Measurements from ENCODE around the gene ZNF679. TPM values are rescaled to one million over a fixed set of nuclear protein-coding genes. Genes with fewer than 3 reads are reported as not detected.
"Not testable (repeated sequence)": the region's sequence is repeated elsewhere in the genome, so short reads cannot be mapped to it uniquely, and the experiment has no call there.

ZNF679 gene
- polyA plus RNA-seq, 1 donor from 2014 or later, result not detected

DNA sequence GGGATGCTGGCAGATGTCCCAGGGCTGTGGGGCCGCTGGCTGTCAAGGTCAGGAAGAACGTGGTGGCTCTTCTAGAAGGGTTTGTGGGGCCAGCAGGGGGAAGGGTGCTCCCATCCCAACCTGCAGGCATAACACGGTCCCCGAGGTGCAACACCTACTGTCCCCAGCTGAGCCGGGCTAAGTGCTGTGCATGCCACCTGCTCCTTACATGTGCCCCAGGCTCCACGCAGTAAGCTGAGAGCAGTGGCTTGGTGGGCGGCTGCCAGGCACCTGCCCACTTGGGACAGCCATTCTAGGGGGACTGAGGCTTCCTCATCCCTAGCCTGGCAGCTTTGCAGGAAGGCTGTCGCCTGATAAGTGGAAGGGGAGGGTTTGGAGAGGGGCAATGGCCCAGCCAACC, 35.5 kb upstream of the ZNF679 start:
- no peaks in the 10 kb centered on the region for H3K9me3 ChIP-seq (ENCODE audit: low read length)
- TF ChIP-seq, protein P1, sequence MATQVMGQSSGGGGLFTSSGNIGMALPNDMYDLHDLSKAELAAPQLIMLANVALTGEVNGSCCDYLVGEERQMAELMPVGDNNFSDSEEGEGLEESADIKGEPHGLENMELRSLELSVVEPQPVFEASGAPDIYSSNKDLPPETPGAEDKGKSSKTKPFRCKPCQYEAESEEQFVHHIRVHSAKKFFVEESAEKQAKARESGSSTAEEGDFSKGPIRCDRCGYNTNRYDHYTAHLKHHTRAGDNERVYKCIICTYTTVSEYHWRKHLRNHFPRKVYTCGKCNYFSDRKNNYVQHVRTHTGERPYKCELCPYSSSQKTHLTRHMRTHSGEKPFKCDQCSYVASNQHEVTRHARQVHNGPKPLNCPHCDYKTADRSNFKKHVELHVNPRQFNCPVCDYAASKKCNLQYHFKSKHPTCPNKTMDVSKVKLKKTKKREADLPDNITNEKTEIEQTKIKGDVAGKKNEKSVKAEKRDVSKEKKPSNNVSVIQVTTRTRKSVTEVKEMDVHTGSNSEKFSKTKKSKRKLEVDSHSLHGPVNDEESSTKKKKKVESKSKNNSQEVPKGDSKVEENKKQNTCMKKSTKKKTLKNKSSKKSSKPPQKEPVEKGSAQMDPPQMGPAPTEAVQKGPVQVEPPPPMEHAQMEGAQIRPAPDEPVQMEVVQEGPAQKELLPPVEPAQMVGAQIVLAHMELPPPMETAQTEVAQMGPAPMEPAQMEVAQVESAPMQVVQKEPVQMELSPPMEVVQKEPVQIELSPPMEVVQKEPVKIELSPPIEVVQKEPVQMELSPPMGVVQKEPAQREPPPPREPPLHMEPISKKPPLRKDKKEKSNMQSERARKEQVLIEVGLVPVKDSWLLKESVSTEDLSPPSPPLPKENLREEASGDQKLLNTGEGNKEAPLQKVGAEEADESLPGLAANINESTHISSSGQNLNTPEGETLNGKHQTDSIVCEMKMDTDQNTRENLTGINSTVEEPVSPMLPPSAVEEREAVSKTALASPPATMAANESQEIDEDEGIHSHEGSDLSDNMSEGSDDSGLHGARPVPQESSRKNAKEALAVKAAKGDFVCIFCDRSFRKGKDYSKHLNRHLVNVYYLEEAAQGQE (IDR thresholded peaks at IDR 0.05; ENCODE audit: borderline replicate concordance), result no peak
- TF ChIP-seq POLR2AphosphoS5 (IDR thresholded peaks at IDR 0.05) (no peak), SMC3 (conservative IDR thresholded peaks at IDR 0.05; ENCODE audit: poor library complexity) (no peak), TAF1 (IDR thresholded peaks at IDR 0.05; ENCODE audit: low read depth) (no peak), RAD21 (conservative IDR thresholded peaks at IDR 0.05) (no peak), MXI1 (conservative IDR thresholded peaks at IDR 0.05; ENCODE audit: poor library complexity, severe bottlenecking) (no peak)
- TF ChIP-seq, protein P2, sequence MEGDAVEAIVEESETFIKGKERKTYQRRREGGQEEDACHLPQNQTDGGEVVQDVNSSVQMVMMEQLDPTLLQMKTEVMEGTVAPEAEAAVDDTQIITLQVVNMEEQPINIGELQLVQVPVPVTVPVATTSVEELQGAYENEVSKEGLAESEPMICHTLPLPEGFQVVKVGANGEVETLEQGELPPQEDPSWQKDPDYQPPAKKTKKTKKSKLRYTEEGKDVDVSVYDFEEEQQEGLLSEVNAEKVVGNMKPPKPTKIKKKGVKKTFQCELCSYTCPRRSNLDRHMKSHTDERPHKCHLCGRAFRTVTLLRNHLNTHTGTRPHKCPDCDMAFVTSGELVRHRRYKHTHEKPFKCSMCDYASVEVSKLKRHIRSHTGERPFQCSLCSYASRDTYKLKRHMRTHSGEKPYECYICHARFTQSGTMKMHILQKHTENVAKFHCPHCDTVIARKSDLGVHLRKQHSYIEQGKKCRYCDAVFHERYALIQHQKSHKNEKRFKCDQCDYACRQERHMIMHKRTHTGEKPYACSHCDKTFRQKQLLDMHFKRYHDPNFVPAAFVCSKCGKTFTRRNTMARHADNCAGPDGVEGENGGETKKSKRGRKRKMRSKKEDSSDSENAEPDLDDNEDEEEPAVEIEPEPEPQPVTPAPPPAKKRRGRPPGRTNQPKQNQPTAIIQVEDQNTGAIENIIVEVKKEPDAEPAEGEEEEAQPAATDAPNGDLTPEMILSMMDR (IDR thresholded peaks at IDR 0.05; ENCODE audit: poor library complexity, severe bottlenecking), result no peak
- H2AFZ ChIP-seq (ENCODE audit: low read depth, low read length), result no peak overlapping the region
- no peaks in the 10 kb centered on the region for H4K20me1 ChIP-seq (ENCODE audit: insufficient read depth)
- H3F3A ChIP-seq (ENCODE audit: insufficient read depth, low read length, poor library complexity, severe bottlenecking), result no peaks in the 10 kb centered on the region
- no peak overlapping the region for H3K4me3 ChIP-seq (ENCODE audit: low read length)
- H3K9ac ChIP-seq (ENCODE audit: low read length), result no peak overlapping the region
- no peak overlapping the region for H3K4me2 ChIP-seq (ENCODE audit: low read length)
- H3K27ac ChIP-seq (ENCODE audit: low read length), result no peak overlapping the region
- H3K27me3 ChIP-seq (ENCODE audit: insufficient read depth, low read depth, low read length), result no peaks in the 10 kb centered on the region
- H3K79me2 ChIP-seq (replicated peaks; ENCODE audit: insufficient read depth, low read length), result no peaks in the 10 kb centered on the region
- H3K36me3 ChIP-seq (ENCODE audit: insufficient read depth, low read length), result no peaks in the 10 kb centered on the region
- no peaks in the 10 kb centered on the region for H3K9me2 ChIP-seq (ENCODE audit: insufficient read depth, low read length)

DNA sequence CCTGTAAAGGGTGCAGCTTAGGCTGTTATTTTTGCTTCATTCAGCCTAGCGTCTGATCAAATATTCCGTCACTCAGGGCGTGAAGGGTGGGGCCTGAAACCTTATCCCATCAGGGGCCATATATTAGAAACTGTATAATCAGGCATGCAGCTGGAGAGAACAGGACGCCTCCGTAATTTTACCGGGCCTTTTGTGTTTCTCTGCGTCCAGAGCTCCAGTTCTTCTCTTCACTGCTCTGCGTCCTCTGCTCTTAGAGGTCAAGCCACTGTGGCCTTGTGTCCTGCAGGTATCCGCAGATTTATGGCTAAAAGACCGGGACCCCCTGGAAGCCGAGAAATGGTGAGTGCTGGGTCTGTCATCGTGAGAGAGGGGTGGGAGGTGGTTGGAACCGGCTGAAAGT, 21.4 kb upstream of the ZNF679 start, which contains the start of gene ZNF735:
ZNF735 (plus strand) TSS at position 301 of the 400 bp plus-strand sequence; CDS start at position 301, 0 bp downstream.
- Histone ChIP-seq H2AFZ (ENCODE audit: low read depth, low read length) (no peak within 1 kb of the TSS), H3K9ac (ENCODE audit: low read length) (no peak within 1 kb of the TSS), H3K27me3 (ENCODE audit: insufficient read depth, low read depth, low read length) (no peaks in the 10 kb centered on the region), H4K20me1 (ENCODE audit: insufficient read depth) (no peaks in the 10 kb centered on the region), H3K9me3 (ENCODE audit: low read length) (no peaks in the 10 kb centered on the region), H3K9me2 (ENCODE audit: insufficient read depth, low read length) (no peaks in the 10 kb centered on the region), H3F3A (ENCODE audit: insufficient read depth, low read length, poor library complexity, severe bottlenecking) (no peaks in the 10 kb centered on the region), H3K4me3 (ENCODE audit: low read length) (no peak within 1 kb of the TSS), H3K79me2 (replicated peaks; ENCODE audit: insufficient read depth, low read length) (no peaks in the 10 kb centered on the region), H3K36me3 (ENCODE audit: insufficient read depth, low read length) (no peaks in the 10 kb centered on the region), H3K27ac (ENCODE audit: low read length) (no peak within 1 kb of the TSS), H3K4me2 (ENCODE audit: low read length) (no peak within 1 kb of the TSS)
- TF ChIP-seq, protein P1 (IDR thresholded peaks at IDR 0.05; ENCODE audit: borderline replicate concordance), result no peak
- no peak for TF ChIP-seq EP300 (conservative IDR thresholded peaks at IDR 0.05; ENCODE audit: poor library complexity, severe bottlenecking)
- no peak for TF ChIP-seq MXI1 (conservative IDR thresholded peaks at IDR 0.05; ENCODE audit: poor library complexity, severe bottlenecking)
- TF ChIP-seq, protein P2 (IDR thresholded peaks at IDR 0.05; ENCODE audit: poor library complexity, severe bottlenecking), result no peak

DNA sequence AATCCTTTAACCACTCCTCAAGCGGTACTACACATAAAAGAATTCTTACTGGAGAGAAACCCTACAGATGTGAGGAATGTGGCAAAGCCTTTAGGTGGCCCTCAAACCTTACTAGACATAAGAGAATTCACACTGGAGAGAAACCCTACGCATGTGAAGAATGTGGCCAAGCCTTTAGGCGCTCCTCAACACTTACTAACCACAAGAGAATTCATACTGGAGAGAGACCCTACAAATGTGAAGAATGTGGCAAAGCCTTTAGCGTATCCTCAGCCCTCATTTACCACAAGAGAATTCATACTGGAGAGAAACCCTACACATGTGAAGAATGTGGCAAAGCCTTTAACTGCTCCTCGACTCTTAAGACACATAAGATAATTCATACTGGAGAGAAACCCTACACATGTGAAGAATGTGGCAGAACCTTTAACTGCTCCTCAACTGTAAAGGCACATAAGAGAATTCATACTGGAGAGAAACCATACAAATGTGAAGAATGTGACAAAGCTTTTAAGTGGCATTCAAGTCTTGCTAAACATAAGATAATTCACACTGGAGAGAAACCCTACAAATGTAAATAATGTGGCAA, 8.5 kb upstream of the ZNF679 start:
- not testable (repeated sequence) for H3F3A ChIP-seq (ENCODE audit: insufficient read depth, low read length, poor library complexity, severe bottlenecking); H3K4me2 ChIP-seq (ENCODE audit: low read length); H3K27ac ChIP-seq (ENCODE audit: low read length); H3K9me2 ChIP-seq (ENCODE audit: insufficient read depth, low read length); H2AFZ ChIP-seq (ENCODE audit: low read depth, low read length); H3K4me3 ChIP-seq (ENCODE audit: low read length); H4K20me1 ChIP-seq (ENCODE audit: insufficient read depth); H3K9ac ChIP-seq (ENCODE audit: low read length); H3K36me3 ChIP-seq (ENCODE audit: insufficient read depth, low read length); H3K27me3 ChIP-seq (ENCODE audit: insufficient read depth, low read depth, low read length); H3K79me2 ChIP-seq (replicated peaks; ENCODE audit: insufficient read depth, low read length)
- H3K9me3 ChIP-seq (ENCODE audit: low read length), result peaks cover 16% of the 10 kb centered on the region
